ENCODE measurements around the gene GREB1.

GRCh38 chr2:11672407-11672806 is 138.6 kb downstream of the GREB1 start:
- TF ChIP-seq CTCF (conservative IDR thresholded peaks at IDR 0.05; ENCODE audit: low read depth, low read length), result no peak
- no peak for TF ChIP-seq EZH2 (IDR thresholded peaks at IDR 0.05; ENCODE audit: low read length, unreplicated experiment)
- no peak for TF ChIP-seq EZH2phosphoT487 (IDR thresholded peaks at IDR 0.05; ENCODE audit: borderline replicate concordance, low read length)
